HL-60/S4 (cell line): Measurements from ENCODE around the gene LRRN4.

Experiments used
- in situ Hi-C: fragments of 300-500 bp; cut with MboI; formaldehyde crosslinking; loops from 2 replicates; pipeline ENCODE4 v1.14.3; 2022; ENCODE audit warnings: low sequenced_read_pairs

LRRN4 gene

DNA sequence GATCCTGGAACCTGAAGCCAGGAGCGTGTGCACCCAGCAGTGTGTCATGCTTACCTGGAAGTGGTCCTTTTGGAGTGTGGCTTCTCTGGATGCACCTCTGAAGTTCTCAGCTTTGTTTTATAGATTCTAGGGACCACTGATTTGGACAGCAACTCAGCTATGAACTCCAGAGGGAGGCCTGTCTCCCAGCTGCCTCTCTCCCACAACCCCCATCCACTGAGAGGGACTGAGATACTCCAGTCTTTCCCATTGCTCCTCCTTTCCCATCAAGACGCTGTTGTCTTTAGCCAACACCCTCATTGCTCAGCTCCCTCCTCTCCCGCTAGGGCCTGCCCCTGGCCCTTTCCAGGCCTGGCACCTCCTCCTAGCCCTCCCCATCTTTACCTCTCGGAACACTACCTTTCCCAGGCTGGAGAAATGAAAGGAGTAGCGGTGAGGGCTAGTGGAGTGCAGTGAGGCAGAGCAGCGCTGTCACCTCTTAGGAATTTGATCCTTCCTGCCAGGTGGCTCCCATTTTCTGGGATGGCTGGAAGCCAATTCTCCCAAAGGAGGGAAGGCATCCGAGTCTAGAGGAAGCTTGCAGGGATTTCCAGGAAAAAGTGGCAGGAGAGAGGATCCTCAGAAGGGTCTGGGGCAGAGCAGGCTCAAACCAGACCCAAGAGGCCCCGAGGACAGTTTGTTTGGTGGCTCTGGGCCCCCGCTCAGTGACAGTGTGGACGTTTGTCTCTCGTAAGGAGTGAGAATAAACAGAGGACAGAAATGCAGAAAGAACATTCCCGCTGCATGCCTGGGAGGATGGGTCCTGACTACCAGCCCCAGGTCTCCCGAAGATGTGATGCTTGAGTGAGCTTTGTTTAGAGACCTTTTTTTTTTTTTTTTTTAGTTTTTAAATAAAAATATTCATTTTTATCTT is at the start of gene LRRN4:
TSS of gene LRRN4 (minus strand) at position 285 of the 913 bp plus-strand sequence. CDS start 1,261 bp downstream, outside the sequence.
- in situ Hi-C loops: no loop called here

DNA sequence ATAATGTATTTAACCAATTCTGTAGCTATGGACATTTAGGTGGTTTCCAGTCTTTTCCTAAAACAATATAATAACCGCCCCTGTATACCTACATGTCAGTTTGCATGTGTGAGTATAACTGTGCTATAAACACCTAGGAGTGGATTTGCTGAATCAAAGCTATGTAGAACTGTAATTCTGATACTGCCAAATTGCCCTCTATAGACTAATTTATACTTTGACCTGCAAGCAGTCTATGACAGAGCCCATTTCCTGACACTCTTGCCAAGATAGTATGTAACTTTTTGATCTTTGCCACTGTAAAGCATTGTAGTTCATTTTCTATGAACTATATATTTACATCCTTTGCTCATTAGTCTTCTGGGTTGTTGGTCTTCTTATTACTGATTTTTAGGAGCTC is 49.4 kb upstream of the LRRN4 start:
- in situ Hi-C loops: no loop called here

DNA sequence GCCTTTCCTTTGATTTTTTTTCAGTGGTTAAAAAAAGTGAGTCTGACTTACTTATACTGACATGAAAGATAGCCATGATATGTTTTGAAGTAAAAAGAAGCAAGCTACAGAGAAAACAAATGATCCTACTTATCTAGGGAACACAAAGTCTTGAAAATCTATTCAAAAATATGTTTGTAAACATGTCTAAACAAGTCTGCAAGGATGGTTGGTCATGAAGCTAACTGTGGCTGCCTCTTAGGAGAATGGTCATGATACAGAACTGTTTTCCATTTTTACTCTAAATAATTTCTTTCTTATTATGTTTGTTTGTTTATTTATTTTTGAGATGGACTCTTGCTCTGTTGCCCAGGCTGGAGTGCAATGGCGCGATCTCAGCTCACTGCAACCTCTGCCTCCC is 47.5 kb upstream of the LRRN4 start:
- in situ Hi-C loops: no loop called here

DNA sequence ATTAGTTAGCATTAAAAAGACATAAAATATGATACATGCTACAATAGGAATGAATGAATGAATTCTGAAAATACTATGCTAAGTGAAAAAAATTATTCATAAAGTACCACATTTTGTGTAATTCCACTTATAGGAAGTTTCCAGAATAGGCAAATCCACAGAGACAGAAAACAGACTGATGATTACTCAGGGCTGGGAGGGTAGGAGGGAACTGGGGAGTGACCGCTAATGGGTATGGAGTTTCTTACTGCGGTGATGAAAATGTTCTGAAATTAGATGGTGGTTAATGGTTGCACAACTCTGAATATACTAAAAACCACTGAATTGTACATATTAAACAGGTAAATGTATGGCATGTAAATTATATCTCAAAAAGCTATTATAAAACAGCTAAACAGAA is 46.4 kb upstream of the LRRN4 start:
- in situ Hi-C loops: no loop called here

DNA sequence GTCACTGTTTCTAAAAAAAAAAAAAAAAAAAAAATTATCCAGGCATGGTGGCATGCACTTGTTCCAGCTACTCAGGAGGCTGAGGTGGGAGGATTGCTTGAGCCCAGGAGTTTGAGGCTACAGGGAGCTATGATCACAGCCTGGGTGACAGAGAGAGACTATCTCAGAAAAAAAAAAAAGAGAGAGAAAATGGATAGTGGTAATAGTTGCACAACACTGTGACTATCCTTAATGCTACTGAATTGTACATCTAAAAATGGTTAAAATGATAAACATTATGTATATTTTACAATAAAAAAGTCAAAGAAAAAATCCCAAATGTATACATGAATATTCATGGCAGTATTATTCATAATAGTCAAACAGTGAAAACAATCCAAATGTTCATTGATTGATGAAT is 46.0 kb upstream of the LRRN4 start:
- in situ Hi-C loops: no loop called here

DNA sequence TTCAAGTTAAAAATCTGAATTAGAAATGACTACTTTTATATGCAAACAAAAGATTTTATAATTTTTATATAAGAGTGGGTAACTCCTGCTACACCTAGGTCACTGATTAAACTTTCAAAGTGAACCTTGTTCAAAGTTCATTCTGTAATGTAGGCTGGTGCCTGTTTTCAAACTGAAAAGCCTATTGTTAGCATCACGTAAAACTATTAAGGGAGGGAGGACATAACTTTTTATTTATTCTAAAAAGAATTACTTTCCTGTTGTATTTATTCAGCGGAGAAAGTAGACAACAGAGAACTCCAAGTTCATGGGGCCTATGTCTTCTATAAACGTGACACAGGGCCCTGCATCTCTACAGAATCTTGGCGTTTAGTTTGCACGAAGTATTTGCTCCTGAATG is 41.5 kb upstream of the LRRN4 start:
- in situ Hi-C loops: no loop called here

DNA sequence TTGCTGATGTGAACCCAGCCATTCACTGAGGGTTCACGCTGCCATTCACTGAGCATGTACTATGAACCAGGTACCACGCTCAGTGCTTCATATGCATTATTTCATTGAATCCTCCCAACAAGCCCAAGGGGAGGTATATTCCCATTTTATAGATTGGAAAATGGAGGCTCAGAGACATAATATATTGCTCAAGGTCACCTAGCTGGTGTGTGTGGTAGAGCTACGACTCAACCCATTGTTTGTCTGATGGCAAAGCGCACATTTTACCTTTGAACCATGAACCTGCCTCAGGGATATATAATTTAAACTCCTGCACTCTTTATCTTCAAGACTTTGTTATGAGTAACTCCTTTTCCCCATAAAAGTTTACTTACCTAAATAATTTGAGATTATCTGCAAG is 40.7 kb upstream of the LRRN4 start:
- in situ Hi-C loops: no loop called here

DNA sequence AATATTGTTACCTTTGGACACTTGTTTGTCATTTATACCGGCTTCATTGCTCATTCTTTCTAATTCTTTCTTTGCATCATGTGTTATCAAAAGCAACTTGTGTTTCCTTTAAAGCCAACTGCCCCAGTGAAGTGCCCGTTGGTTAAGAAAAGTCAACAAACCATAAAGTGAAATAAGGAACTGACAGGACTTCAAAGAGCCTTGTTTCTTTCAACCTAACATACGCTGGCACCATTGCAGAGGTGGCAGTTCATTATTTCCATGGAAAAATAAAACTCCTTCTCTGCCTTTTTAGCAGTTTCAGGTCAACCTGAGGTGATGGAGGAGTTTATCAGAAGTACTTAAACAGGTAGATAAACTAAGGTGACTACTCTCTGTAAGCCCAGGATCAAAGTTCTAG is 40.2 kb upstream of the LRRN4 start:
- in situ Hi-C loops: no loop called here

DNA sequence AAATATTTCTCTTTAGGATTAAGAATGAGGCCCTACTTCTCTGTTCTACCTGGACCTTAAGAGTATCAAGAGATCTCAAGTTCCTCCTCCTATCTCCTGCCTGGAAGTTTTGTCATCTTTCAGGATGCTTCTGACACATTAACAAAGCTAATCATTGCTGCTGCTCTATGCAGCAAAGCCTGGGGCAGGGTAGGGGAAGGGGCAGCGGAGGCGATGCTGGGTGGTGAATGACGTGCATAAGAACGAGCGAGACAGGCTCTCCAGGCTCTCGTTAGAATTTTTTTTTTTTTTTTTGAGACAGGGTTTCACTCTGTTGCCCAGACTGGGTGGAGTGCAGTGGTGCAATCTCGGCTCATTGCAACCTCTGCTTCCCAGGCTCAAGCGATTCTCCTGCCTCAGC is 37.8 kb upstream of the LRRN4 start:
- in situ Hi-C loops: no loop called here

DNA sequence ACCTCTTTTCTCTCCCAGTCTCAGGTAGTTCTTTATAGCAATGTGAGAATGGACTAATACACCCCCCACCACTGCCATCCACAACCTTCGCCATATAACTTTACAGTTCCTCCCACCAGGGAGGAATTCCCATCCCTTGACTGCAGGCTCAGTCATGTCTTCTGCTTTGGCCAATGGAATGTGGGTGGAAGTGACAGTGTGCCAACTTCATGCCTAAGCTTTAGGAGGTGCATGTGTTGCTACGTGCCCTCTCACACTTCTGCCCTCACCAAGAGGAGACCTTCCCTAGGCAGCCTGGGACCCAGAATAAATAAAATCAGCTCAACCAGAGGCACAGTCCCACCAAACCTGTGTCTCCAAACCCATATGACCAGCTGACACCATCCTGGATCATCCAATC is 33.0 kb upstream of the LRRN4 start:
- in situ Hi-C loops: no loop called here

DNA sequence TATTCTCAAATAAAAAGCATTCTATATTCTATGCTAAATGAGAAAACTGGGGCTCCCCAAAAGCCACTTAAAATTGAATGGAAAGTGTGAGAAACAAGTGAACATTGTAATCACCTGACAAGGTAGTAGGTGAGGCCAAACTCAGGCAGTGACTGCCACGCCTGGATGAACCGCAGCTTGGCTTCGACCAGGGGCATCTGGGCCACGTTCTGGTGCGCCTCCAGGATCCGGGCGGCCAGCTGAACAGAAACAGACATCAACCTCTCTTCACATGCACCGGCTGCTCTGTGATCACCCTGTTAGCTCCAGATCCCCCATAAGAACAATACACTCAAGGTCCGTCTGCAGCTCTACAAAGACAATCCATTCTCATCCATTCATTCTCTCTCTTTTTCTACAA is 30.1 kb upstream of the LRRN4 start:
- in situ Hi-C loops: no loop called here

DNA sequence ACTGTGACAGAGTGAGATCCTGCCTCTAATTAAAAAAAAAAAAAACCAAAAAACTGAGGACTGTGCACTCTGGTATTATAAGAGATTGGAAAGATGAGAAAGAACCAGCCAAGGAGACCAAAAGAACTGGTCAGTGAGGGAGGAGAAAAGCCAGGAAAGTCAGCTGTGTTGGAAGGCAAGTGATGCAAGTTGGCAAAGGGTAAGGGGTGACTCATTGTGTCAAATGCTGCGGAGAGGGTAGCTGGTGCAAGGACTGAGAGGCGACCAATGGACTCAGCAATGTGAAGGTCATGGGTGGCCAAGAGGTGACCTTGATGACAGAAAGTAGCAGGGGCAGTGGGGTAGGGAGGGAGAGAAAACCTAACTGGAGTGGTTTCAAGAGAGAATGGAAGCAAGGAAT is 27.4 kb upstream of the LRRN4 start:
- in situ Hi-C loops: no loop called here

DNA sequence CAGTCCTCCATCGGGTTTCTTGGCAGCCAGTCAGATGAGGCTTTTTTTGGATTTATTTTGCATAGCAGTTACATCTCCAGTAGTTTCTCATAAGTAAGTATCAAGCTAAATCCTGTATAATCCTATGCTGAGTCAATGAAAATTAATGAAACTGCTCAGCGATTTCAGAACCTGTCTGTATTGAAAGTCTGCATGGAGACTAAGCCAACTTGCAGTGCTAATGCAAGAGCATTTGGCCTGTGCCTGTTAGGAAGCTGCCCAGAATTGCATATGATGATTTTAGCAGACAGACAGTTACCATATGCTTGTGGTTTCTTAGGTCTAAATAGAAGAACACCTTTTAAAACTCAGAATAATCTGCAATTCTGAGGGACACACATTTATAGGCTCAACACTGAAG is 25.2 kb upstream of the LRRN4 start:
- in situ Hi-C loops: no loop called here

DNA sequence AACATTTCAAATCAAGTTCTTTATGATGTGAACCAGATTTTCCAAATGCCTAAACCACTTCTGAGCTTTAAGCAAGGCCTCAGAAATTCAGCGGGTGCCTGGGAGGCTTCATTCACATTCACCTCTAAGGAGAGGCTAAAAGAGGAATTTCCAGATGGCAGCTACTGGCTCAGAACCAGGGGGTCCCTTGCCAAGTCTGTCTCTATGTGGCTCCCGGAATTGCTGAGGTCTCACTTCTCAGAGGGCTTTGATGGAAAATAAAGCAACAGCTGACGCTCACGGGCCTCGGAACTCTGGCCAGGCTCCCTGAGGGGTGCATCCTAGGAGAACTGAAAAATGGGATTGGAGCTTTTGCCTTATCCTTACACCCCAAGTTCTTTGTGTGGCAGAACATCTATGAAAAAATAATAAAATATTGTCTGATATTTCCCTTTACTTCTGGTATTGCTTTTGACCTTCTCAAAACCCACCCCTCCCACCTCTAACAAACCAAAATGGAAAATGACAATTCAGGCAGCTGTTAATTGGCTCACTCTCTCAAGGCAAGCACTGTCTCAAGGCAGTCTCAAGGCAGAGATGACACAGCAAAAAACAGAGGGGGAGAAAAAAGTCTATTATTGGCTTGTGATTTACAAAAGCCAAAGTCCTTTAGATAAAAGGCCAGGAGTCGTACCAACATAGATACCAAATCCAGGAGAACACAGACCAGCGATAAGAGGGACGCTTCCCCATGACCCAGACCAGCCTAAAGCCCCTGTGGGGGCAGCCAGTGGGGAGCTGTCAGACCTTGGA is 21.8 kb upstream of the LRRN4 start:
- in situ Hi-C loops: no loop called here

DNA sequence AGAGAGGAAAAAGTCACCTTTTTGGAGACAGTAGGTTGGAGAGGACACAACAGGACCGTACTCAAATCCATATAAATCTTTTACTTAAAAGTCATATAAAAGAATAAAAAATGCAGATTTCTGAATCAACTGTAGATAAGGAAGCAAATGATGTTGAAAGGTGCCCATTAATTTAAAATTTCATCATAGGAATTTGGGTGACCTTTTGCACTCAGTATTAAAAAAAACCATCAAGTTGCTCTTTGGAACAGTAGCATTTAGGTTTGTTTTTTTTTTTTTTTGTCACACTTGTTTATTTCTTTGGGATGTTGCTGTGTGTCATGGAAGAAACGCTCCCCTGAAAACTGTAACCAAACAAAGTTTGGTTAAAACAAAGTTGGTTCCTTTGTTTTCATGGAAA is 20.9 kb upstream of the LRRN4 start:
- in situ Hi-C loops: loop anchor here (5.0 kb wide), 1 partner anchor 542 kb away; no protein-coding TSS in a partner anchor

DNA sequence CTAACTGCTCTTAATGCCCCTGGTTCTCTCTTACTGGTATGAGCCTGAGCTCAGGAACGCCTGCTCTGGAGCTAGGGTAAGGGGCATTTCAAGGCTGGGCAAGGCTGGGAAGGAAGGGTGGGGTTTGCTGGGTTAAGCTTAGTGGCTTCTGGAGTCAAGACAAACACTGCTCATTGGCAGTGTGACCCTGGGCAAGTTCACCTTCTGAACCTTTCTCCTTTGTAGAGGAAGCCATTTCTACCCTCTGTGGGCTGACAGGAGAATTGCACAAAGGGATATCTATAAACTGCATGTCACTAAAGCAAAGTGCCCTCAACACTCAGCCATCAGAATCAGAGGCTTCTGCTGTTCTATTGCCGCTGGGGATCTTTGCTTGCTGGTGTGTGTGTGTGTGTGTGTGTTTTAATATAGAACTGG is 20.3 kb upstream of the LRRN4 start:
- in situ Hi-C loops: loop anchor here (5.0 kb wide), 1 partner anchor 542 kb away; no protein-coding TSS in a partner anchor

DNA sequence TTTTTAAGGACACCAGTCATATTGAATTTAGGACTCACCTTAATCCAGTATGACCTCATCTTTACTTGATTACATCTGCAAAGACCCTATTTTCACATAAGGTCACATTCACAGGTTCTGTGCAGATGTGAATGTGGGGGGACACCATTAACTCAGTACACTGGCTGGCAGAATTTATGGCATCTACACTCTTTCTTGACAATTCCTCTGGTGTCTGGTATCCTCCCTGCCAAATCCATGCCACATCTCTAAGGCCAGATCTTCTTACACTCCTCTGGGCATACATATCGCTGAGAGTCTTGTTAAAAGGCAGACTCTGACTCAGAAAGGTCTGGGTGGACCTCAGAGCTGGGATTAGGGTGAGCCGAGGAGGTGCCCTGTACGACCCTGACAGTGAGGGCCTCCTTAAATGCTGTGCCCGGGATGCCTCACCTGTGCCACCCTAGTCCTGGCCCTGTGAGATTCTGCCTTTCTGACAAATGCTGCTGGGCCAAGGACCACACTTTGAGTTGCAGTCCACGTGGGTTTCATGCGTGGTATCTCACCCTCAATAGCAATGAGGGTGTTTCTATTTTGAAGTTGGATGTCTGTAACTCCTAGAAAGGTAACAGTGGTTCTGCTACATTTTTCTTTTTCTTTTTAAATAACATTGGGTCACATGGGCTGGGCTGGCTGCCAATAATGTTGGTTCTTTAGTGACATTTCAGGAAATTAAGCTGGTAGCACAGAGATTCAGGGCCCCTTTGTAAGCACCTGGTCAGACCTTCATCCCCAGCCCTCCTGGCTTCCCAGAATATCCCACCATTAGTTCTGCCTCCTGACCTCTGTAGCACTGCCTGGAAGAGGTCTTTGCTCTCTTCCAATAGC is 17.2 kb upstream of the LRRN4 start:
- in situ Hi-C loops: loop anchor here (5.0 kb wide), 1 partner anchor 539 kb away; no protein-coding TSS in a partner anchor

DNA sequence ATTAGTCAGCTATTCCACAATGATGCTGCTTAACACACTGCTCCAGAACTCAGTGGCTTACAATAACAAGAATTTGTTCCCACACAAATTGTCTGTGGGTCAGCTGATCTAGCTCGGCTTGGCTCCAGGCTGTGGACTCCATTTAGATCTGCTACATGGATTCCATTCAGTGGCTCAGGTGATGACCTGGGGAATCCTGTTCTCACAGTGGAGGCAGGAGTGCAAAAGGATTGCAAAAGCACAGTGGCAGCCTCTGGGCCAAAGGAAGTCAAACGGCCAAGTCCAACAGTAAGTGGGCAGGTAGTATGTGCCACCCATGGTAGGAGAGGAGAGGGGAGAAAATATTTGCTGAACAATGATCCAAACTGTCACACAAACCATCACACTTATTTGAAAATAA is 15.8 kb upstream of the LRRN4 start:
- in situ Hi-C loops: loop anchor here (5.0 kb wide), 1 partner anchor 537 kb away; no protein-coding TSS in a partner anchor

DNA sequence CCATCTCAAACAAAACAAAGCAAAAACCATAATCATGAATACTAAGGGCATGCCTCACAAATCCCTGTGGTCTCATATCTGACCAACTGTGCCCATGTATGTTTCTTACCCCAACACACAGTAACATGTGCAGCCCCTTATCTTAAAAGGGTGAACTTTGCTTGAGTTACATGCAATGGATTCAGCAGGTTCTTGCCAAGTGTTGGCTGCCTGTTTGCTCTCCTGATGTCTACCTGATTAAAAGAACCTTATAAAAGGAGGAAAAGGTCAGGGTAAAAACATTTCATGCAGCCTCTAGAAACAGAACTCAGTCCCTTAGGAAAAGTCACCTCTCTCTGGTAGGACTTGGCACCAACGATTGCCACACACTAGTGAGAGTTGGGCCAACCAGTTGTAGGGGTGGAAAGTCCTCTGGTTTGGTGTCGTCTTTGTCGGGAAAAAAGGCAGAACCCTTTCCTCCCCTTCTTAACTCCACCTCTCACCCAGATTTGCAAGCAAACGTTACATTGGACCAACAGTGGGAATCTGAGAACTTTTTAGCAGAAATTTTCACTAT is 14.0 kb upstream of the LRRN4 start:
- in situ Hi-C loops: no loop called here

DNA sequence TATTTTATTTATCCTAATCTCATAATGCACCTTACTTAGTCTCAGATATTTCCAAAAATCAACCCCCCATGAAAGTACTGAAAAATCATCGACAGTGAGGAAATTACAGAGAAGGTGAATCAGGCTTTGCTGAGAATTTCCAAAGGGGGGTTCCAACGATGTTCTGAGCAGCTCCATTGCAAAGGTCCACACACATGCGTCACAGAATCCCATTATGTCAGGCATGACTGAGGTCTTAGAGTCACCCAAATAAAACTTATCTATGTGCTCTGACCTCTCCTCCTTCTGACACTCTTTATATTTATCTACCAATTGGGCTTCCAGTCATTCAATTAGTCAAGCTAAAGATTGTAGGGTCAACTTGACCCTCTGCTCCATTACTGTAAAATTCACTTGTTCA is 12.7 kb upstream of the LRRN4 start:
- in situ Hi-C loops: no loop called here

DNA sequence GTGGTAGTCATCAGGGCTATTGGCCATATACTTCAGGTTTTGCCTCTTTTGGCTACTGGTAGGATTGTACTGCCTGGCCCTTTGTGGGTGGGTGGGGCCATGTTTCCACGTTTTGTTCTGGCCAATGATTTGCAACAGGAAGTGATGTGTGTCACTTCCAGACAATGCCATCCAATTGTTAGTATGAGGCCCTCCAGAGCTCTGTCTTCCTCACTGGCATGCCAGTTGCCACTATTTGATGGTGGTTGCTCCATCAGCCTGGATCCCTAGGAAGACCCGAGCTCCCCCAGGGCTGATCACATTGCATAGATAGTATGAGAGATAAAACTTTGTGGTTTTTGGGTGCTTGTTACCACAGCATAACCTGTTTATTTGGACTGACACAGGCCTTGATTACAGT is 7.7 kb upstream of the LRRN4 start:
- in situ Hi-C loops: no loop called here
